HG03025 (cell line): ENCODE measurements around the gene NEUROD1.
"Not testable (repeated sequence)": the region's sequence is repeated elsewhere in the genome, so short reads cannot be mapped to it uniquely, and the experiment has no call there.

Source experiments
- ATAC-seq: cut with Tn5 transposase; IDR thresholded peaks from one replicate; pipeline ENCODE4 v1.9.1; 2021; ENCODE audit warnings: mild to moderate bottlenecking, moderate library complexity; ENCODE audit not compliant: unreplicated experiment, low FRiP score

The NEUROD1 gene

GRCh38 chr2:181680055-181680936 lies at the start of gene NEUROD1:
Gene NEUROD1, minus strand, starts transcription at chr2:181680517. Its CDS starts 1,657 bp downstream, at chr2:181678860.
- no peak for ATAC-seq

GRCh38 chr2:181725476-181725875 lies 45.2 kb upstream of the NEUROD1 start:
- ATAC-seq: no peak

GRCh38 chr2:181724662-181725061 lies 44.3 kb upstream of the NEUROD1 start:
- ATAC-seq: no peak

- no peak for ATAC-seq
Measured at GRCh38 chr2:181723731-181724130, 43.4 kb upstream of the NEUROD1 start.

GRCh38 chr2:181715033-181715630 lies 34.8 kb upstream of the NEUROD1 start:
- ATAC-seq: peak; percentile 80

GRCh38 chr2:181711051-181711450 lies 30.7 kb upstream of the NEUROD1 start:
- ATAC-seq: not testable (repeated sequence)

GRCh38 chr2:181702519-181702918 lies 22.2 kb upstream of the NEUROD1 start:
- ATAC-seq: not testable (repeated sequence)

GRCh38 chr2:181698223-181698622 lies 17.9 kb upstream of the NEUROD1 start:
- no peak for ATAC-seq

GRCh38 chr2:181697571-181697970 lies 17.3 kb upstream of the NEUROD1 start:
- no peak for ATAC-seq

- no peak for ATAC-seq
Measured at GRCh38 chr2:181697126-181697525, 16.8 kb upstream of the NEUROD1 start.

GRCh38 chr2:181694271-181694670 lies 14.0 kb upstream of the NEUROD1 start:
- ATAC-seq: no peak

- no peak for ATAC-seq
Measured at GRCh38 chr2:181690860-181691259, 10.5 kb upstream of the NEUROD1 start.

- ATAC-seq: no peak
Measured at GRCh38 chr2:181686576-181687185, 6.4 kb upstream of the NEUROD1 start.

GRCh38 chr2:181685150-181685688 lies 4.9 kb upstream of the NEUROD1 start:
- ATAC-seq: no peak

GRCh38 chr2:181684454-181685149 lies 4.3 kb upstream of the NEUROD1 start:
- ATAC-seq: no peak

GRCh38 chr2:181683518-181684453 lies 3.5 kb upstream of the NEUROD1 start:
- ATAC-seq: no peak

GRCh38 chr2:181682795-181683517 lies 2.6 kb upstream of the NEUROD1 start:
- ATAC-seq: no peak

- no peak for ATAC-seq
Measured at GRCh38 chr2:181682026-181682789, 1.9 kb upstream of the NEUROD1 start.
